Muscle of leg (tissue), 11 donors: ENCODE data around the gene EEF1A2. TPM values are rescaled to one million over a fixed set of nuclear protein-coding genes. Genes with fewer than 3 reads are reported as not detected.

Source experiments
- DNase-seq: peaks from one replicate; pipeline ENCODE4 v3.0.0; 2013
- H3K27ac ChIP-seq: one replicate; pipeline ENCODE4 v1.5.1; 2013; ENCODE audit warnings: mild to moderate bottlenecking, low read length, control low read depth
- H3K27me3 ChIP-seq: one replicate; pipeline ENCODE4 v1.6.1; 2013; ENCODE audit warnings: low read length; ENCODE audit not compliant: control insufficient read depth, insufficient read depth
- H3K36me3 ChIP-seq: one replicate; pipeline ENCODE4 v1.6.1; 2013; ENCODE audit warnings: low read length; ENCODE audit not compliant: control insufficient read depth, insufficient read depth
- H3K4me1 ChIP-seq: one replicate; pipeline ENCODE4 v1.6.1; 2013; ENCODE audit warnings: low read length; ENCODE audit not compliant: control insufficient read depth, insufficient read depth
- H3K4me3 ChIP-seq: one replicate; pipeline ENCODE4 v1.5.1; 2013; ENCODE audit warnings: low read length, control low read depth
- H3K9me3 ChIP-seq: replicated peaks from 2 replicates; pipeline ENCODE4 v1.6.1; 2013; ENCODE audit warnings: low read depth, low read length; ENCODE audit not compliant: control insufficient read depth
- WGBS: methylation state at CpG from one replicate; pipeline ENCODE4 v1.1.5; 2013; ENCODE audit warnings: missing lambda C conversion rate; ENCODE audit not compliant: insufficient coverage; 5-methylcytosine and 5-hydroxymethylcytosine counted together
- polyA plus RNA-seq, 8 donors: library from polyadenylated mRNA; unstranded; fragments of 120-200 nt; gene quantifications; one replicate each; pipeline versions ENCODE4 v1.2.1 to v1.2.3, GENCODE V29; 2013; ENCODE audit warnings: inconsistent platforms in 1 of 8, low replicate concordance in 1 of 8; ENCODE audit not compliant: insufficient read length in 8 of 8, insufficient read depth in 1 of 8
- total RNA-seq: library from RNA; stranded (reverse); fragments of 120-200 nt; gene quantifications from one replicate; pipeline ENCODE4 v1.2.4, GENCODE V29; 2013

EEF1A2 gene
- total and polyA plus RNA-seq, 9 donors = 330 to 890 (median 707) TPM

- Histone ChIP-seq H3K9me3 (peaks cover 26% of the 10 kb centered on the region), H3K27me3 (peaks cover 9% of the 10 kb centered on the region), H3K4me1 (no peaks in the 10 kb centered on the region), H3K36me3 (no peaks in the 10 kb centered on the region), H3K4me3 (no peak overlapping the region), H3K27ac (no peak overlapping the region)
- DNase-seq = no peak
- WGBS = 85% methylated on average over 7 of the region's 9 CpGs
Measured at GRCh38 chr20:63509088-63509564, 10.2 kb upstream of the EEF1A2 start.

- H3K4me3 ChIP-seq = no peak overlapping the region
- 78% methylated on average over 31 of the region's 33 CpGs for WGBS
- no peaks in the 10 kb centered on the region for H3K36me3 ChIP-seq
- no peak overlapping the region for H3K27ac ChIP-seq
- H3K9me3 ChIP-seq = peaks cover 26% of the 10 kb centered on the region
- no peak for DNase-seq
- peaks cover 9% of the 10 kb centered on the region for H3K27me3 ChIP-seq
- H3K4me1 ChIP-seq = peaks cover 6% of the 10 kb centered on the region
Measured at GRCh38 chr20:63508072-63508768, 9.3 kb upstream of the EEF1A2 start.

GRCh38 chr20:63507083-63507743 is 8.3 kb upstream of the EEF1A2 start:
- peaks cover 14% of the 10 kb centered on the region for H3K4me1 ChIP-seq
- H3K4me3 ChIP-seq = no peak overlapping the region
- H3K27ac ChIP-seq = no peak overlapping the region
- H3K9me3 ChIP-seq = peaks cover 26% of the 10 kb centered on the region
- peaks cover 10% of the 10 kb centered on the region for H3K27me3 ChIP-seq
- H3K36me3 ChIP-seq = no peaks in the 10 kb centered on the region
- 92% methylated on average over 29 of the region's 30 CpGs for WGBS
- no peak for DNase-seq

GRCh38 chr20:63505723-63506122 is 6.8 kb upstream of the EEF1A2 start:
- WGBS = 88% methylated on average over 6 of the region's 12 CpGs
- H3K9me3 ChIP-seq = peaks cover 26% of the 10 kb centered on the region
- peaks cover 27% of the 10 kb centered on the region for H3K4me1 ChIP-seq
- no peaks in the 10 kb centered on the region for H3K36me3 ChIP-seq
- no peak overlapping the region for H3K27ac ChIP-seq
- no peak for DNase-seq
- H3K4me3 ChIP-seq = no peak overlapping the region
- H3K27me3 ChIP-seq = peaks cover 16% of the 10 kb centered on the region

GRCh38 chr20:63505281-63505680 is 6.4 kb upstream of the EEF1A2 start:
- H3K4me3 ChIP-seq = no peak overlapping the region
- 82% methylated on average over 7 of the region's 8 CpGs for WGBS
- no peak for DNase-seq
- peaks cover 26% of the 10 kb centered on the region for H3K9me3 ChIP-seq
- H3K4me1 ChIP-seq = peaks cover 30% of the 10 kb centered on the region
- H3K36me3 ChIP-seq = no peaks in the 10 kb centered on the region
- peaks cover 17% of the 10 kb centered on the region for H3K27me3 ChIP-seq
- no peak overlapping the region for H3K27ac ChIP-seq

GRCh38 chr20:63504642-63505041 is 5.8 kb upstream of the EEF1A2 start:
- H3K4me1 ChIP-seq = peaks cover 37% of the 10 kb centered on the region
- H3K9me3 ChIP-seq = peaks cover 26% of the 10 kb centered on the region
- WGBS = 53% methylated on average over 3 of the region's 9 CpGs
- no peak for DNase-seq
- no peak overlapping the region for H3K27ac ChIP-seq
- no peak overlapping the region for H3K4me3 ChIP-seq
- peaks cover 23% of the 10 kb centered on the region for H3K27me3 ChIP-seq
- H3K36me3 ChIP-seq = no peaks in the 10 kb centered on the region

- Histone ChIP-seq H3K27ac (peak overlapping the region; percentile 3), H3K27me3 (peaks cover 29% of the 10 kb centered on the region), H3K4me1 (peaks cover 41% of the 10 kb centered on the region), H3K9me3 (peaks cover 26% of the 10 kb centered on the region), H3K4me3 (no peak overlapping the region), H3K36me3 (no peaks in the 10 kb centered on the region)
- no peak for DNase-seq
- WGBS = no CpG with 5 or more reads among the region's 7 CpGs
Measured at GRCh38 chr20:63503524-63503923, 4.6 kb upstream of the EEF1A2 start.

- Histone ChIP-seq H3K36me3 (no peaks in the 10 kb centered on the region), H3K27ac (peak overlapping the region; percentile 74), H3K4me3 (no peak overlapping the region), H3K27me3 (peaks cover 36% of the 10 kb centered on the region), H3K4me1 (peaks cover 46% of the 10 kb centered on the region), H3K9me3 (peaks cover 20% of the 10 kb centered on the region)
- WGBS = 35% methylated on average over 14 of the region's 15 CpGs
- no peak for DNase-seq
Measured at GRCh38 chr20:63502671-63503172, 3.8 kb upstream of the EEF1A2 start.

GRCh38 chr20:63501818-63502670 is 3.2 kb upstream of the EEF1A2 start:
- peaks cover 42% of the 10 kb centered on the region for H3K27me3 ChIP-seq
- WGBS = 13% methylated on average over 21 of the region's 26 CpGs
- H3K4me1 ChIP-seq = peaks cover 52% of the 10 kb centered on the region
- no peak overlapping the region for H3K4me3 ChIP-seq
- peaks cover 15% of the 10 kb centered on the region for H3K9me3 ChIP-seq
- peak overlapping the region; percentile 90 for H3K27ac ChIP-seq
- DNase-seq = peak; percentile 82
- no peaks in the 10 kb centered on the region for H3K36me3 ChIP-seq
